LNCAP (cell line): Measurements from ENCODE around the gene LRBA.

ENCODE experiments used
- CTCF ChIP-seq: fragments of 450-650 bp; IDR thresholded peaks from 2 replicates; pipeline ENCODE4 v1.5.1; 2017; ENCODE audit warnings: mild to moderate bottlenecking

LRBA gene

GRCh38 chr4:150235808-150236271, 779.2 kb downstream of the LRBA start:
- TF ChIP-seq CTCF: no peak

GRCh38 chr4:150235317-150235716, 779.8 kb downstream of the LRBA start:
- TF ChIP-seq CTCF: no peak

GRCh38 chr4:150234246-150234645, 780.8 kb downstream of the LRBA start:
- no peak for TF ChIP-seq CTCF

GRCh38 chr4:150232029-150232428, 783.1 kb downstream of the LRBA start:
- no peak for TF ChIP-seq CTCF

GRCh38 chr4:150231107-150231770, 783.8 kb downstream of the LRBA start:
- TF ChIP-seq CTCF: no peak

- no peak for TF ChIP-seq CTCF
These were observed 784.5 kb downstream of the LRBA start for GRCh38 chr4:150230561-150230960.

- no peak for TF ChIP-seq CTCF
These were observed 785.6 kb downstream of the LRBA start for GRCh38 chr4:150229520-150229919.
